NT2/D1 (cell line): ENCODE results near the gene SEMA3F.

Experiments
- DNase-seq: peaks from one replicate; pipeline ENCODE4 v3.0.0-alpha.2; 2011; ENCODE audit warnings: low read depth, low spot score
- H3K27me3 ChIP-seq: 2 replicates; pipeline ENCODE4 v1.6.0; 2011; ENCODE audit warnings: mild to moderate bottlenecking; ENCODE audit not compliant: insufficient read length, insufficient read depth
- H3K36me3 ChIP-seq: 2 replicates; pipeline ENCODE4 v1.6.1; 2011; ENCODE audit warnings: mild to moderate bottlenecking, low read length, mixed read lengths; ENCODE audit not compliant: insufficient read depth, insufficient read length
- H3K4me1 ChIP-seq: 2 replicates; pipeline ENCODE4 v1.5.1; 2011; ENCODE audit not compliant: insufficient read depth, insufficient read length
- H3K4me3 ChIP-seq: 2 replicates; pipeline ENCODE4 v1.5.1; 2011; ENCODE audit warnings: low read depth; ENCODE audit not compliant: insufficient read length
- H3K9ac ChIP-seq: 2 replicates; pipeline ENCODE4 v1.6.0; 2011; ENCODE audit warnings: low read depth; ENCODE audit not compliant: insufficient read length
- H3K9me3 ChIP-seq: 2 replicates; pipeline ENCODE4 v1.5.1; 2011; ENCODE audit warnings: mild to moderate bottlenecking, low read length; ENCODE audit not compliant: insufficient read depth
- SUZ12 ChIP-seq: IDR thresholded peaks from 2 replicates; pipeline ENCODE4 v1.6.1; 2011; ENCODE audit not compliant: insufficient read length, insufficient read depth; ENCODE audit errors: extremely low read depth
- YY1 ChIP-seq: IDR thresholded peaks from 2 replicates; pipeline ENCODE4 v1.6.1; 2011; ENCODE audit not compliant: insufficient read length, insufficient read depth
- ZNF274 ChIP-seq: IDR thresholded peaks from 2 replicates; pipeline ENCODE4 v1.6.1; 2011; ENCODE audit warnings: mild to moderate bottlenecking, low read depth, low read length

The SEMA3F gene

DNA sequence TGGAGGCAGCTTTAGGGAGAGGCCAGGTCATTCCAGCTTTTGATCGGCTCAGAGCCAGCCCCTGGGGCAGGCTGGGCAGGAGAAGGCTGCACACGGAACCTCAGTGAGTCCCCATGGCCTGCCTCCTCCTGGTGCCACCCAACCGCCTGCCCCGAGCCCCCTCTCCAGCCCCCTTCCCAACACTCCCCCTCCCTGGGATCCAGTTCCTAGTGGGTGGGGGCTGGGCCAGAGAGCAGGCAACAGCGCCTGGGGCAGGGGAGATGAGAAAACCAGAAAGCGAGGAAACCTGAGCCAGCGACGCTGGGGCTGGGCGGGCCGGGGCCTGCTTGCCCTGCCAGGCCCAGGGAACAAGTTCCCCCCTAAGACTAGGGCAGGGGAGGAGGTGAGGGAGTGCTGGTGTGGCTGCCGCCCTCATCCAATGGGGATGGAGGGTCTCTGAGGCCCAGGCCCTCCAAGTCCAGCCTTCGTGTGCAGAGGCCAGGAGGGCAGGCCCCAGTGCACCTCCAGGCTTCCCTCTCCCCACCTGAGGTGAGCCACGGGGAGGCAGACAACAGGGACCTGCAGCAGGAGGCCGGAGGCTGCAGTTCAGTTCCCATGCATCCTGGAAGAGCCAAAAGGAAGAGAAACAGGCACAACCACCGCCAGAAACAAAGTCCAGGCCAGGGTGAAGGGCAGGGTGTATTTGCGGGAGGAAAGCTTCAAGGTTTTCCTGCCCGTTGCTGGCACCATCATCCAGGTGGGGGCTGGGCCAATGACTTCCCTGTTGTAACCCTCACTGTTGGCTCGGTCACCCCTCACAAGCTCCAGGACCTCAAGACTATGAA, 4.0 kb upstream of the SEMA3F start:
- H3K9ac ChIP-seq = peak overlapping the region; percentile 38
- DNase-seq = no peak
- no peak overlapping the region for H3K4me3 ChIP-seq
- no peaks in the 10 kb centered on the region for H3K36me3 ChIP-seq
- H3K9me3 ChIP-seq = no peaks in the 10 kb centered on the region
- H3K27me3 ChIP-seq = peaks cover 25% of the 10 kb centered on the region
- peaks cover 40% of the 10 kb centered on the region for H3K4me1 ChIP-seq
- TF ChIP-seq SUZ12 (no peak), ZNF274 (no peak), YY1 (no peak)

DNA sequence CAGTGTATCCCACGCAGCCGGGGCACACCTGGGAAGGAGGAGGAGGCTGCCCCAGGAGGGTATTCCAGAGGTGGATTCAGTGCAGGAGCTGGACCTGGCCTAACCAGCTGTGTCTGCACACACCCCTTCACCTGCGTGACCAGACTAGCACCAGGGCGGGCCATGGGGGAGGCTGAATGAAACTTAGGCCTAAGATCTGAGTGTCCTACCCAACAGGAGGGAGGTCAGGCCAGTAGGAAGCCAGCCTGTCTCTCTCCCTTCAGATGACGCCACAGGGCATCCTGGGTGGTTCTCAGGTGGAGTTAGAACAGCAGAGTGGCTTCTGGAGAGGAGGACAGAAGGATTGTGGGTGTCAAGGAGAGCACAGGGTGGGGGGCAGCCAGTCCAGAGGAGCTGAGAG, 3.4 kb upstream of the SEMA3F start:
- no peaks in the 10 kb centered on the region for H3K36me3 ChIP-seq
- TF ChIP-seq YY1 = no peak
- no peak for TF ChIP-seq ZNF274
- TF ChIP-seq SUZ12 = no peak
- DNase-seq = no peak
- peaks cover 38% of the 10 kb centered on the region for H3K4me1 ChIP-seq
- peak overlapping the region; percentile 26 for H3K9ac ChIP-seq
- no peaks in the 10 kb centered on the region for H3K9me3 ChIP-seq
- peaks cover 25% of the 10 kb centered on the region for H3K27me3 ChIP-seq
- H3K4me3 ChIP-seq = no peak overlapping the region

DNA sequence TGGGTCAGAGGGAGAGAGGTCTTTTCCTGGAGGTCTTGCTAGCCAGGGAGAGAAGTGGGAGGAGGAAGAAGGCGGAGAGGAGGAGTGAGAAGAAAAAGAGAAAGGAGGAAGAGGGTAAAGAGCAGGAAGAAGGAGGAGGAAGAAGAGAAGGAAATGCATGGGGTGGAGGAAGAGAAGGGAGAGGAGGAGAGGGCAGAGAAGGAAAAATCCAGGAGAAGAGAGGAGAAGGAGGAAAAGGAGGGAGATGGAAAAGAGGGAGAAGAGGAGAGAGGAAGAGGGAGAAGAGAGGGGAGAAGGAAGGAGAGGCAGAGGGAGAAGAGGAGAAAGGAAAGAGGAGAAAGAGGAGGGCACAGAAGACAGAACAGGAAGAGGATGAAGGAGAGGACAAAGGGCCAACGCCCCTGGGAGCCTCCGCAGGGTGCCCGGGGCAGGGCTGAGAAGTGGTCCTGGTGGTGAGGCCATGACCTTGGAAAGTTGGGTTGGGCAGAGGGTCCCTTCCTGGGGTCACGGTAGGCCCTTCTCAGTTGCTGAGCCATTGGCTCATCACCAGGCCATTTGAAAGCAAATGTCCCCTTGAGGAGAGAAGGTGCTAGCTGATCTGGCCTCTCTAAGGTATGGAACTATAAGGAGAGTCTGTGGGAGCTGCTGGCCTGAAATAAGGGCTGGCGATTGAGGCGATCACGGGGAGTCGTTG, 1.2 kb upstream of the SEMA3F start:
- H3K4me1 ChIP-seq = peaks cover 54% of the 10 kb centered on the region
- H3K9ac ChIP-seq = peak overlapping the region; percentile 52
- no peak overlapping the region for H3K4me3 ChIP-seq
- no peak for DNase-seq
- no peaks in the 10 kb centered on the region for H3K36me3 ChIP-seq
- peaks cover 25% of the 10 kb centered on the region for H3K27me3 ChIP-seq
- TF ChIP-seq ZNF274 = no peak
- no peaks in the 10 kb centered on the region for H3K9me3 ChIP-seq

DNA sequence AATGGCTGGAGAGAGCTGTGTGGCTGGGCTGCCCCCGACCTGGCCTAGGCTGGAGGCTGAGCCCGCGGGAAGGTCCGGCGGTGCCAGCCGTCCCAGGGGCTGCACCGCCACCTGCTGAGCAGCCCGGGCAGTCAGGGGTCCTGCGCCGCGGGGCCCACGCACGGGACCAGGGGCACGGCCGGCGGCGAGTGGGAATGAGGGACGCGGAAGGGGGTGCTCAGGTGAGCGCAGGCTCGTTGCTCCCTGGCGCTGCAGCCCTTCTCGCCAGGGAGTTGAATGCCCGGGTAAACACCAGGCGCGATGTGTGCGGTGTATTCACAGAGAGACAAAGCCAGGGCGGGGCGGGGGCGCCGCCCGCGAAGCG, 666 bp upstream of the SEMA3F start:
- TF ChIP-seq ZNF274 = no peak
- Histone ChIP-seq H3K4me3 (peak overlapping the region; percentile 27), H3K4me1 (peaks cover 58% of the 10 kb centered on the region), H3K36me3 (peaks cover 1% of the 10 kb centered on the region), H3K27me3 (peaks cover 25% of the 10 kb centered on the region), H3K9ac (peak overlapping the region; percentile 51), H3K9me3 (no peaks in the 10 kb centered on the region)
- no peak for DNase-seq

DNA sequence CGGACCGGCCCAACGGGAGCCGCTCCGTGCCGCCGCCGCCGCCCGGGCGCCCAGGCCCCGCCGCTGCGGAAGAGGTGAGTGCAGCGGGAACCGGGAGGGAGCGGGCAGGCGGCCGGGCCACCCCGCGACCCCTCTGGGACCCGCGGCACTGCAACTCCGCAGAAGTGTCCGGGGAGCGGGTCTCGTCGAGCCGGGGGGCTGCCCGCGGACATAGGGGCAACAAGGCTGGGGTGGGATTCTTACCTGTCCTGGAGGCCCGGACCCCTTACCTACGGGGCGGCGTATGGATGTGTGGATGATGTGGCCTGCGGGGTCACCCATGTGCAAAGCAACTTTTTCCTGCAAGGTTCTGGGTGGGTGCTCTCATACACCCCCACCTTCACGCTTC, 361 bp downstream of the SEMA3F start:
- H3K4me3 ChIP-seq = peak overlapping the region; percentile 83
- TF ChIP-seq SUZ12 = no peak
- H3K9me3 ChIP-seq = no peaks in the 10 kb centered on the region
- peaks cover 12% of the 10 kb centered on the region for H3K36me3 ChIP-seq
- peak overlapping the region; percentile 78 for H3K9ac ChIP-seq
- DNase-seq = no peak
- H3K4me1 ChIP-seq = peaks cover 50% of the 10 kb centered on the region
- peaks cover 25% of the 10 kb centered on the region for H3K27me3 ChIP-seq

DNA sequence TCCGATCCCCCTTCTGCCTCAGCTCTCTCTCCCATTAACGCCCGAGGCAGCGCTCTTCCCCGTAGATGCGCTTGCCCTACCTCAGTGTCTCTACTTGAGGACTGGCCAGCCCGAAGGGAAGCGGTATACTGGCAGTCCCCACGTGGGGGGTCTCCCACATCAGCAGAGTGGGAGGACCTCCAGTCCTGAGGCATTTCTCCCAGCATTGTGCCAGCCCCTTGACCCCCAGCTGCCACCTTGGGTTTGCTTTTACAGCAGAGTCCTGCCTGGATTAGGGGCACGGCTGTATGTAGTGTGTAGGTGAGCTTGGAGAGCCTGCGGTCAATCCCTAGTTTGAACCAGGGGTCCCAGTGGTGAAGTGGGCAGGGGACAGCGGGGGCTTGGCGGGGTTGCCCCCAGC, 767 bp downstream of the SEMA3F start:
- H3K27me3 ChIP-seq = peaks cover 25% of the 10 kb centered on the region
- peaks cover 48% of the 10 kb centered on the region for H3K4me1 ChIP-seq
- TF ChIP-seq ZNF274 = no peak
- TF ChIP-seq YY1 = no peak
- no peak for TF ChIP-seq SUZ12
- peak overlapping the region; percentile 78 for H3K9ac ChIP-seq
- no peak for DNase-seq
- peak overlapping the region; percentile 83 for H3K4me3 ChIP-seq
- no peaks in the 10 kb centered on the region for H3K9me3 ChIP-seq
- peaks cover 12% of the 10 kb centered on the region for H3K36me3 ChIP-seq

DNA sequence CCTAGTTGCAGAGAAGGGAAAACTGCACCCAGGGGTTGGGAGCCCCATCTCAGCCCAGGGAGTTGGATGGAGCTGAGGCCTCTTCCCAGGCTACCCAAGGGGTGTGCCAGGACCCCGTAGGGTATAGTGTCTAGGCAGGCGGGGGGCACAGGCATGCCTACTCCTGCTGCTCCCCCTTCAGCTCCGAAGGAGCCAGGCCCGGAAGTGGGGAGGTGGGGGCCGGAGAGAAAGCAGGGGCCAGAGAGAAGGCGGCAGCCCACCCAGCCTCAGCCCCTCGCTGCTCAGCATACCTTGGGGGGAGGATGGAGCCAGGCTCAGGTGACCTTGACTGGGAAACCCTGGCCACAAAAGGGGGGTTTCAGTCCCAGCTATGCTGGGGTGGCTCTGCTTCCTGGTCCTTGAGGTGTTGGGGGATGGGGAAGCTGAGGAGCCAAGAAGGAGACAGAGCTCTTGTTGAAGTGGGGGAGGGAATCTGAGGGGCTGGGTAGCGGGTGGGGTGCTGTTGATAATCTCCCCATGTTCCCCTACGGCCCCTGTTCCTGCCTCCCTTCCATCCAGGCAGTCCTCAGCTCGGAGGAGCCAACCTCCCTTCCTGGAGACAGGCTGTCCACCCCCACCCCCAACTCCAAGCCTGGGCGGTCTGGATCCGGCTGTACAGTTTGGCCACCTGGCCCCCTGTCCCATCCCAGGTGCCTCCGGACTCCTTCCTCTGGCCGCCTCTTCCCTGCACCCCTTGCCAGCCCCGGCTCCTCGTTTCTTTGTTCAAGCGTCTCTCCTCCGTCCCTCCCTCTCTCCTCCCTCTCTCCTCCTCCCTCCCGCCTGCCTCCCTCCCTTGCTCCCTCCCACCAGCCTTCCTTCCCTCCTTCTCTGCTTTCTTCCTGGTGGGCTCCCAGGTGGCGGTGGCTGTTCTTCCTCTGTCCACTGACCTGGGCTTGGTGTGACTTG, 1.7 kb downstream of the SEMA3F start:
- Histone ChIP-seq H3K4me3 (peak overlapping the region; percentile 83), H3K4me1 (peaks cover 41% of the 10 kb centered on the region)
- TF ChIP-seq SUZ12 = no peak
- TF ChIP-seq ZNF274 = no peak
- TF ChIP-seq YY1 = no peak

More for the DNA sequence above, 1.7 kb downstream of the SEMA3F start:
- H3K36me3 ChIP-seq = peaks cover 19% of the 10 kb centered on the region
- H3K9ac ChIP-seq = peak overlapping the region; percentile 78
- peaks cover 25% of the 10 kb centered on the region for H3K27me3 ChIP-seq
- DNase-seq = no peak
- H3K9me3 ChIP-seq = no peaks in the 10 kb centered on the region
